A673 (cell line): Measurements from ENCODE around the gene RICTOR.

Source experiments
- CTCF ChIP-seq: fragments of 300-800, 200-600 bp; sonication (generic); conservative IDR thresholded peaks from 2 replicates; pipeline ENCODE4 v1.5.1; 2017; ENCODE audit warnings: low read depth, mild to moderate bottlenecking, antibody characterized with exemption, low read length, moderate library complexity, mixed read lengths
- EZH2 ChIP-seq: fragments of 200-600 bp; sonication (generic); IDR thresholded peaks from 2 replicates; pipeline ENCODE4 v1.6.1; 2017; ENCODE audit warnings: borderline replicate concordance, low read depth, mild to moderate bottlenecking, mixed read lengths, antibody characterized with exemption, low read length; ENCODE audit not compliant: poor library complexity, severe bottlenecking

GRCh38 chr5:38941912-38942311, 132.3 kb downstream of the RICTOR start:
- TF ChIP-seq CTCF: no peak
- no peak for TF ChIP-seq EZH2
